Panc1 (cell line): ENCODE results near the gene CFAP119. TPM values are rescaled to one million over a fixed set of nuclear protein-coding genes. Genes with fewer than 3 reads are reported as not detected.

ENCODE experiments used
- ATAC-seq: fragments of 200-7000 bp; cut with Tn5 transposase; 2 replicates; pipeline ENCODE4 v1.9.1; 2020; ENCODE audit warnings: mild to moderate bottlenecking, moderate library complexity
- BruUV-seq: library from RNA; stranded (reverse); fragments of 400-500 nt; replicated peaks from 2 replicates; lab custom pipeline; 2021; lab: Mats Ljungman, UMichigan
- CTCF ChIA-PET: fragments of 300-600 bp; sonication (Branson Sonifier 250); formaldehyde crosslinking; loops from one replicate; lab custom pipeline; 2022; ENCODE audit warnings: antibody characterized with exemption; lab: Charles Lee
- POLR2A ChIA-PET: fragments of 300-600 bp; sonication (Branson Sonifier 250); formaldehyde crosslinking; loops from one replicate; lab custom pipeline; 2022; ENCODE audit warnings: antibody characterized with exemption; lab: Charles Lee
- DNase-seq: peaks from one replicate; pipeline ENCODE4 v3.0.0-alpha.2; 2010; ENCODE audit warnings: low read depth, low spot score
- H3K27ac ChIP-seq: 2 replicates; pipeline ENCODE4 v1.5.1; 2011; ENCODE audit warnings: mild to moderate bottlenecking, low read length, inconsistent platforms
- H3K27me3 ChIP-seq: fragments of 200-500 bp; sonication (Bioruptor generic); 2 replicates; pipeline ENCODE4 v1.6.0; 2014; ENCODE audit warnings: low read length, inconsistent platforms; ENCODE audit not compliant: control insufficient read depth, insufficient read depth
- H3K36me3 ChIP-seq: fragments of 200-500 bp; sonication (Bioruptor generic); 2 replicates; pipeline ENCODE4 v1.5.1; 2014; ENCODE audit warnings: inconsistent platforms, mild to moderate bottlenecking, low read length, moderate library complexity; ENCODE audit not compliant: control insufficient read depth, insufficient read depth
- H3K4me1 ChIP-seq: 2 replicates; pipeline ENCODE4 v1.5.1; 2011; ENCODE audit warnings: inconsistent platforms, mild to moderate bottlenecking, low read length, moderate library complexity; ENCODE audit not compliant: control insufficient read depth, insufficient read depth
- H3K4me3 ChIP-seq, 2 experiments: 2 replicates each; pipeline ENCODE4 v1.5.1; 2011 to 2012; ENCODE audit warnings: low read depth in 2 of 2, low read length in 2 of 2, mild to moderate bottlenecking in 2 of 2, inconsistent platforms in 1 of 2, moderate library complexity in 1 of 2
- H3K9me3 ChIP-seq: fragments of 200-500 bp; sonication (Bioruptor generic); 2 replicates; pipeline ENCODE4 v1.5.1; 2014; ENCODE audit warnings: low read depth, mild to moderate bottlenecking, inconsistent platforms, low read length, moderate library complexity; ENCODE audit not compliant: control insufficient read depth, insufficient read depth
- CTCF ChIP-seq: fragments of 450-650 bp; IDR thresholded peaks from 2 replicates; pipeline ENCODE4 v1.5.1; 2017; ENCODE audit warnings: mild to moderate bottlenecking
- POLR2AphosphoS5 ChIP-seq: IDR thresholded peaks from 2 replicates; pipeline ENCODE4 v1.6.1; 2012; ENCODE audit warnings: mild to moderate bottlenecking, low read depth, low read length, moderate library complexity
- REST ChIP-seq, 2 experiments: IDR thresholded peaks; 2 replicates each; pipeline ENCODE4 v1.6.1; 2011 to 2012; ENCODE audit warnings: low read depth in 2 of 2, control low read depth in 1 of 2, low read length in 1 of 2, mild to moderate bottlenecking in 1 of 2, moderate library complexity in 1 of 2; ENCODE audit not compliant: insufficient read depth in 1 of 2
- SIN3A ChIP-seq: IDR thresholded peaks from 2 replicates; pipeline ENCODE4 v1.6.1; 2012; ENCODE audit warnings: low read depth, mild to moderate bottlenecking, low read length, moderate library complexity, borderline replicate concordance; ENCODE audit not compliant: insufficient read depth
- TCF7L2 ChIP-seq: IDR thresholded peaks from 2 replicates; pipeline ENCODE4 v1.6.1; 2011; ENCODE audit warnings: mild to moderate bottlenecking, low read depth, low read length, inconsistent platforms
- in situ Hi-C: cut with HindIII; loops from 2 replicates; pipeline ENCODE4 v1.10.0; 2016; ENCODE audit warnings: low sequenced_read_pairs, low pct_unique_long_range_greater_than_20kb
- intact Hi-C: fragments of 100-400 bp; cut with micrococcal nuclease; formaldehyde crosslinking; loops from one replicate; pipeline ENCODE4 v1.10.0; 2022; ENCODE audit not compliant: unreplicated experiment
- total RNA-seq: library from RNA; stranded (reverse); gene quantifications from one replicate; pipeline ENCODE4 v1.2.1, GENCODE V29; 2021; ENCODE audit not compliant: unreplicated experiment

CFAP119 gene
- total RNA-seq, 1 experiment from 2014 or later, result 21.0 TPM

GRCh38 chr16:30784215-30784614, 22.4 kb upstream of the CFAP119 start:
- no peak overlapping the region for H3K27ac ChIP-seq
- no TSS peak for BruUV-seq
- H3K4me3 ChIP-seq, result no peak overlapping the region
- intact Hi-C loops (no loop called here), in situ Hi-C loops (no loop called here)
- ChIA-PET POLR2A (interaction anchor here (0.6 kb wide), 1 partner anchor 35 kb away, joined by 3 read pairs; no protein-coding TSS in a partner anchor), CTCF (no interaction called here)
- no peaks in the 10 kb centered on the region for H3K9me3 ChIP-seq
- TF ChIP-seq TCF7L2 (no peak), POLR2AphosphoS5 (no peak), CTCF (no peak), REST (IDR thresholded peaks at IDR 0.05; ENCODE audit: insufficient read depth in 1 of 2, low read depth in 2 of 2, low read length in 1 of 2) (no peak), SIN3A (no peak)
- H3K4me1 ChIP-seq, result peaks cover 20% of the 10 kb centered on the region
- DNase-seq (no peak), ATAC-seq (no peak)
- no peaks in the 10 kb centered on the region for H3K27me3 ChIP-seq
- H3K36me3 ChIP-seq, result peaks cover 8% of the 10 kb centered on the region; the same call in 1 of the 2 replicates

- ATAC-seq (no peak), DNase-seq (no peak)
- Histone ChIP-seq H3K4me3 (no peak overlapping the region), H3K27ac (no peak overlapping the region), H3K9me3 (no peaks in the 10 kb centered on the region), H3K36me3 (peaks cover 8% of the 10 kb centered on the region; the same call in 1 of the 2 replicates), H3K27me3 (no peaks in the 10 kb centered on the region), H3K4me1 (peaks cover 23% of the 10 kb centered on the region)
- intact Hi-C loops (no loop called here), in situ Hi-C loops (no loop called here)
- no TSS peak for BruUV-seq
- POLR2A ChIA-PET, result interaction anchor here (0.6 kb wide), 2 partner anchors 36 to 118 kb away, joined by 3 read pairs; no protein-coding TSS in a partner anchor
- no peak for TF ChIP-seq POLR2AphosphoS5
- TF ChIP-seq SIN3A, result no peak
- TF ChIP-seq REST (IDR thresholded peaks at IDR 0.05; ENCODE audit: insufficient read depth in 1 of 2, low read depth in 2 of 2, low read length in 1 of 2), result no peak
- CTCF ChIA-PET, result interaction anchor here (0.6 kb wide), 1 partner anchor 26 kb away, joined by 3 read pairs; no protein-coding TSS in a partner anchor
Observed at GRCh38 chr16:30783280-30784109, 21.6 kb upstream of the CFAP119 start.
